Measurements from ENCODE around the gene GLMP.

Gene GLMP

DNA sequence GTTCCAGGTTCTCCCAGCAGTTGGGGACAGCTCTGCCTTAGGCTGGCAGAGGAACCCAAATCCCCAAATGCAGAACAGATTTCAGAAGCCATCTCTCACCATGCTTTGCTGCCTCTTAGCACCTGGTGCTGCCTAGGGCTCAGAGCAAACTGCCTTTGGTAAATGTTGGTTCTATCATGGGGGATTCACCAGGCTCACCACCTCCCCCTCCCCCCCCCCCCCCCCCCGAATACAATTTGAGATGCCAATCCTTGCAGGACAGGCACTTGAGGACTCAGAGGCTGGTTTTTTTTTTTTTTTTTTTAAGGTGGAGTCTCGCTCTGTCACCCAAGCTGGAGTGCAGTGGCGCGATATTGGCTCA, 47.2 kb downstream of the GLMP start:
- DNase-seq (ENCODE audit: low spot score) = no peak

- peak; percentile 97 for DNase-seq (ENCODE audit: low spot score)
Observed at GRCh38 chr1:156247460-156248322, 47.8 kb downstream of the GLMP start, which contains the start of gene PAQR6. PAQR6 (minus strand) TSS chr1:156248056; CDS start chr1:156246731, 1,325 bp downstream.

DNA sequence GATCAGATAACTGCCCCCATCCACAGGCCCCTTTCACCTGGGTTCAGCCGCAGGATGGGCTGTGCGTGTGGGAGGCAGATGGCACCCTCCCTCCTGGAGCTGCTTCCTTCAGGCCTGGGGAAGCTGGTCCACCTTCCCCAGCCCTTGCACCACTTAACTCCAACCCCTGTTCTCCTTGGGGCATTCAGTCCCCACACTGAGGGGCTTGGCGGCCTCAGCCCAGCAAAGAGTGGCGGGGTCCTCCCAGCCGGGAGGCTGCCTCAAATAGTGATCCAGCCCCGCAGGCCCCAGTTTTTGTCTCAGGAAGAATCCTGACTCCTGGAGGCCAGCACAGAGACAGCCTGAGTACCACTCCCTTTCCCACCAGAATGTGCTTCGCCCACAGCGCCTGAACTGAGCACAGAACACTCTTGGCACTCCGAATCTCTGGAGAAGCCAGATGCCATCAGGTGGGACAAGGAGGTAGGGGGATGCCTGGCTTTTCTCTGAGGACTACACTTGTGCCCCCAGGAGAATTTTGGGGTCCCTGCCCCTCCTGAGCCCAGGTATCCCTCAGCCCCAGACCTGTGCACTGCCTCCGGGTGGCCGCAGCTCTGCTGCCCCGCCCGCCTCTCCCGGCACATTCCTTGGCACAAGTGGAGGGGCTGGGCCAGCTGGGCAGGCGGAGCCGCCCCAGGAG, 48.6 kb downstream of the GLMP start:
- DNase-seq (ENCODE audit: low spot score) = no peak

DNA sequence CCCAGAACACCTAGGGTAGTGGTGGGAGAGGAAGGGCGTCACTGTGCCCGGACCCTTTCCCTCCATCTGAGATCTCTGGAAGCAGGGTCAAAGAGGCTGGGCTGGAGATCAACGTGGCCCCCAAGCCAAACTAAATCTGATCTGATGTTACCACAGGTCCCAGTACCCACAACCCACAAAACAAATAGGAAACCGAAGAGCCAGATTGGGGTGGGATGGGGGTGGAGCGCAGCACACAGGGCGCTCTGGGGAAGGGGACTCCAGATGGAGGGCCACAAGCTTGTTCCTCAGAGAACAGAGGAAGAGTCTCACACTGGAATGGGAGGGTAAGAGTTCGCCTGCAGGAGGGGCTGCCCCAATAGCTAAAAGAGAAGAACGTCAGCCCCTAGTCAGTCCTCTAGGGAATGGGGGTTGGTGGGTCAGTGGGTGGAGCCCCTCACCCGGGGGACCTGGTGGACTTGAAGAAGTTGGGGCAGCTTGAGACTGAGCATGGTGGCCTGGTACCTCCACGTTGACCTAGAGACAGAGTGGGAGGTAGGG, 49.2 kb downstream of the GLMP start:
- DNase-seq (ENCODE audit: low spot score) = no peak

GRCh38 chr1:156245451-156246232, 49.8 kb downstream of the GLMP start:
- DNase-seq (ENCODE audit: low spot score) = no peak

DNA sequence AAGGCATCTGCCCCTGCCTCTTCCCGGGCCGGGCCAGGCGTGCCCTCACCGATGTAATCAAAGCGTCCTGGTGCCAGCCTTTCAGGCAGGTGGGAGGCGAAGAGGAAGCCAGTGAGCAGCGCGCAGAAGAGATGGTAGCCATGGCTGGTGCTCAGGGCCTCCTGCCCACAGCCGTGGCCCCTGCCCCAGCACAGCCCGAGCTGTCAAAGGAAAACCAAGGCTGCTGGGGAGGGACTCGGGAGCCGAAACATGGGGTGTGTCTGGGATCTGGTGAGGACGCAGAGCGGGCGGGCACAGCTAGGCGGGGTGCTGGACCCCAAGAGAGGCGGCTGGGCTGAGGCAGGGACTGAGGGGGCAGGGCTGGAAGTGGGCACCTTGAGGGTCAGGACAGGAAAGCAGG, 50.8 kb downstream of the GLMP start:
- no peak for DNase-seq (ENCODE audit: low spot score)

- no peak for DNase-seq (ENCODE audit: low spot score)
Observed at GRCh38 chr1:156244126-156244525, 51.4 kb downstream of the GLMP start.

- DNase-seq (ENCODE audit: low spot score) = no peak
Observed at GRCh38 chr1:156242738-156243137, 52.7 kb downstream of the GLMP start.
